HG02588 (cell line): ENCODE data around the gene NAPSA.

Experiments used
- ATAC-seq: cut with Tn5 transposase; IDR thresholded peaks from one replicate; pipeline ENCODE4 v1.9.1; 2021; ENCODE audit warnings: mild to moderate bottlenecking, moderate library complexity; ENCODE audit not compliant: unreplicated experiment

Gene NAPSA

DNA sequence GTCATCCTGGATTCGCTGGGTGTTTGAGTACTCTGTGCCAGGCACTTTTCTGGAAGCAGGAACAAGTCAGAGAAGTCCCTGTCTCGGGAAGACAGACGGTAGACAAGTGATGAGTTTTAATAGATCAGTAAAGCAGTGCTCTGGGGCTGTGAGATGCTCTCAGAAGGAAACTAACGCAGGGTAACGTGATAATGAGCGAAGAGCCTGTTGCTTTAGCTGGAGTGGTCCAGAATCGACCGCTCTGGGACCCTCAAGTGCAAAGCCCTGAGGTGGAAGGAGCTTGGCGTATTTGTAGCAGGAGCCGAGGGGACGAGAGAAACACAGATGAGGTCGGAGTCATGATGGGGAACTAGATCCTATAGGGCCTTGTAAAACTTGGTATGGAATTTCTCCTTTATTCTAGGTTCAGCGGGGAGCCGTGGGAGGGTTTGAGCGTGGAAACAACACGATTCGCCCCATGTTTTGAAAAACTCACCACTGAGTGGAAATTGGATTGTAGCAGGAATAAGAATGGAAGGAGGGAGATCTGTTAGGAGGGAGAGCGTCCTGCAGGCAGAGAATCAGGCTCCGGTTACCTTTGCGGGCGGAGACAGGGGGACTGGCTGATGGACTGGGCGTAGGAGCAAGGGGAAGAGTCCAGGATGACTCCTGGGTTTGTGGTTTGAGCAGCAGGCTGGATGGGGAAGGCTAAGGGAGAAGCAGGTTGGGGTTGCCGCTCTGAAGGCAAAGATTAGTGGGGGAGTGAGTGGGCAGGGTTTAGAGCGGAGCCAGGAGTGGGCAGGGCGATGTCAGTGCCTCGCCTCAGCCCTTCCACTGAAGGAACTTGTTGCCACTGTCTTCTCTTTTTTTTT lies 19.5 kb upstream of the NAPSA start:
- no peak for ATAC-seq

DNA sequence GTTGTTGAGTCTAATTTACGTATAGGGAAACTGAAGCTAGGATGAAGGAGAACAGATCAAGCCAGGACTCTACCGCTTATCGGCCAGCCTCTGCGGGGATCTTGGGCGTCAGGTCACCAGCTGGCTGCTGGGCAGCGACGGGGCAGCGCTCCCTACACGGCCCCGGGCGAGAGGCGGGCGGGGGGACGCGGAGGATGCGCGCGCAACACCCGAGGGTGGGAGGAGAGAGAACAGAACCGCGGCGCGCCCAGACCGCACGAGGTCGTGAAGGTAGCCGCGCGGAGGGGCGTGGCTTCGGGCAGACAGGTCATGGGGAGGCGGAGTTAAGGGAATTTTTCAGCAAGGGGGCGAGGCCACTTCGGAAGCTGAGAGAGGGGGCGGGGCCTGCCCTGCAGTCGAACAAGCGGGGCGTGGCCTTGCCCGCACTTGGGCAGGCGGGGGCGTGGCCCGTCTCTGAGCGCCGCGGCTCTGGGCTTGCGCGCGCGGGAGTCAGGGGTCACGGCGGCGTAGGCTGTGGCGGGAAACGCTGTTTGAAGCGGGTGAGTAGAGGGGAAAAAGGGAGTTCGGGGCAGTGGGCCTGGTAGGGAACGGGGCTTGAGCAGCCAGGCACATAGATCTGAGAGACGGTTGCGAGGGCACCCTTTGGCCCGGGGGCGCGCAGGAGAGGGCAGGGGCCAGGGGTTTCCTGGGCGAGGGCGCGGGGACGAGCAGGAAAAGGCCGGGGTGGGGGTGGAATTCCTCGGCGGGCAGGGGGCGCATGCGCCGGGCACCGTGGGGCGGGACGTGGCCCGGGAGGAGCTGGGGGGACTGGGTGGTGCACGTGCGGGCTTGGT lies 18.6 kb upstream of the NAPSA start, which contains the start of gene POLD1:
Gene POLD1, plus strand, starts transcription at position 496 of the 833 bp plus-strand sequence. CDS start 14,505 bp downstream, outside the sequence.
- ATAC-seq = peak; percentile 82

DNA sequence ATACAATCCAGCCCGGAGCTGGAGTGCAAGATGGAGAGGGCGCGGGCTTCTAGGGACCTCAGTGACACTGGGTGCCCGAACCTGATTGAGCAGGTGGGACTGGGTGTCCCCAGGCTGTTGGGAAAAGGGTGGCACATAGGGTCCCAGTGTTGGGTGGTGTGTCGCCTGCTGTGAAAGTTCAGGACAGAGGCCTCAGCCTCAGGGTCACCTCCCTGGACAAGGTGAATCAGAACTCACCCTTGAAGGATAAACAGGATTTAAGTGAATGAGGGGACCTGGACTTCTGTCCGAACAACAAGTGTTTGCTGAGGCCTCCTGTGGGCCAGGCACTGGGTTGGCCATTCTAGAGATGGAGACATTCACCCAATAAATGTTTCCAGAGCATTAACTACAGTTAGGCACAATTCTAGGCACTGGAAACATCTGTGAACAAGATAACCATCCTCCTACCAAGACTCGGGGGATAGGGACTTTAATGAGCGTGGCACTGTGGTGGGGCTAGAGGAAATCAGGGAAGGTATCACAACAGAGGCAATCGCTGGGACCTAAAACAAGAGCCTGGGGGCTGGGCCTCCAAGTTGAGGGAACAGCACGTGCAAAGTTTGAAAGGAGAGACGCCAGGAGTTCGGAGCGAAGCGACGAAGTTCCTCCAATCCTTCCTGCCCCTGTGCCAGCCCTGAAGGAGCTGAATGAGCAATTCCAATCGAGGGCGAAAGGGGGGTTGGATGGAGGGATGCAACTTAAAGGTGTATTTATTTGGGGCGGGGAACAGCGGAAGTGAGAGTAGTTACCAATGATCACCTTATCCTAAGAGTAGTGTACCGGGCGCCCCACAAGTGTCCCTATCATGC lies 17.8 kb upstream of the NAPSA start:
- no peak for ATAC-seq

DNA sequence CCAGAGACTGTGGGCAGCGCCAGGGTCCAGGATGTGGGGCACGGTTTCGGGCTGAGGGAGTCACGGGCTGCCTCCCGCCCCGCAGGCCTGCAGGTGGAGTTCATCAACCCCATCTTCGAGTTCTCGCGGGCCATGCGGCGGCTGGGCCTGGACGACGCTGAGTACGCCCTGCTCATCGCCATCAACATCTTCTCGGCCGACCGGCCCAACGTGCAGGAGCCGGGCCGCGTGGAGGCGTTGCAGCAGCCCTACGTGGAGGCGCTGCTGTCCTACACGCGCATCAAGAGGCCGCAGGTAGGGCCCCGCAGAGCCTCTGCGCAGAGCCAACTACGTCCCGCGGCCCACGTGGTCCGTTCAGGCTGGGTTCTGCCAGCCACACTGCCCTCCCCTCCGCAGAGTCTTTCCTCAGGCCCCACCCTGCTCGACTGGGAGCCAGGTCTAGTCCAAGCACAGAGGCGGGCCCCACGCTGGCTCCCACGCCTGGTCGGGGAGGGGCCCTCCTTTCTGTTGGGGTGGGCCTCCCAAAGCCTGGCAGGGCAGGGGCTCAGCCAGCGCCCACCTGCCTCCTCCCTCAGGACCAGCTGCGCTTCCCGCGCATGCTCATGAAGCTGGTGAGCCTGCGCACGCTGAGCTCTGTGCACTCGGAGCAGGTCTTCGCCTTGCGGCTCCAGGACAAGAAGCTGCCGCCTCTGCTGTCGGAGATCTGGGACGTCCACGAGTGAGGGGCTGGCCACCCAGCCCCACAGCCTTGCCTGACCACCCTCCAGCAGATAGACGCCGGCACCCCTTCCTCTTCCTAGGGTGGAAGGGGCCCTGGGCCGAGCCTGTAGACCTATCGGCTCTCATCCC lies 16.7 kb upstream of the NAPSA start:
- no peak for ATAC-seq

DNA sequence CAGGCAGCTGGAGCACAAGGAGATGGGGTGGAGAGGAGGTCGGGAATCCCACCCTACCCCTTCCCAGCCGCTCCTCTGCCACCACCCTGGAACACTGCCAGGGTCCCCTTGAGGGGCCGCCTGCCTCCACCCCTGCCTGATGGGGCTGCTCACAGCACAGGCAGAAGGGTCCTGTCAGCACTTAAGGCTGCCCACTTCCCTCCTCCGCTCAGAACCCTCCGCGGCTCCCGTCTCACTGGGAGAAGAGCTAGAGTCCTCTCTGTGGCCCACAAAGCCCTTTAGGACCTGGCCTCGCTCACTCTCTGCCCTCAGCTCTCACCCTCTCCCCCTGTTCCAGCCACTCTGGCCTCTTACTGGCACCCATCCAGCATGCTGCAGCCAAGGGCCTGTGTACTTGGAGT lies 15.3 kb upstream of the NAPSA start:
- ATAC-seq = no peak

DNA sequence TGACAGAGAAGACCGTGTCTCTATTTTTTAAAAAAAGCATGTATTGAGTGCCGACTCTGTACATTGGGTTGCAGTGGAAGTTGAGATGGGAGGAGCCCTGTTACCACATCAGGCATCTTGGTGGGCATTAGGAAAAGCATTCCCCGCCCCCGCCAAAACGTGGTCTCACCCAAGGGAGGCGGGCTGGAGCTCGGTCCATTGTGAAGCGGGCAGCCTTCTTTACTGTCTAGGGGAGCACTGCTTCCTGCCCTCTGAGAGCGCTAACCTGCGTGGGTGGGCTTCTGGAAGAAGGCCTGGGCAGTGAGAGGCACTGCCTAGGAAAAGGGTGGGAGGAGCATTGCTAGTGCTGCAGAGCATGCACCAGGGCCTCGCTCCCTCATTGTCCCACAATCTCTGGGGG lies 14.7 kb upstream of the NAPSA start:
- ATAC-seq = no peak

DNA sequence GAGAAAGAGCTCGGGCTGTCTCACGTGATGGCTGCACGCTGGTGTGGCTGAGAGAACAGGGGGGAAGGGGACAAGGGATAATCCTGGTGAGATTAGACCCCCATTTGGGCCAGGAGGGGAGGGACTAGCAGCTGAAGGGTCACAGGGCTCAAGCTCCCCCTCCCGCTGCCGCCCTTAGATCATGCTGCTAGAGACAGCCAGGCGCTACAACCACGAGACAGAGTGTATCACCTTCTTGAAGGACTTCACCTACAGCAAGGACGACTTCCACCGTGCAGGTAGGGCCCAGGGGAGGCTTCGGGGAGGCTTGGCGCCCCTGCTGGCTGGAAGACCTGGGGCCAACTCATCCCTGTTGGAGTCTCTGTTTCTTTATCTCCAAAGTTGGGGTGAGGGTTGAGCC lies 14.2 kb upstream of the NAPSA start:
- no peak for ATAC-seq

DNA sequence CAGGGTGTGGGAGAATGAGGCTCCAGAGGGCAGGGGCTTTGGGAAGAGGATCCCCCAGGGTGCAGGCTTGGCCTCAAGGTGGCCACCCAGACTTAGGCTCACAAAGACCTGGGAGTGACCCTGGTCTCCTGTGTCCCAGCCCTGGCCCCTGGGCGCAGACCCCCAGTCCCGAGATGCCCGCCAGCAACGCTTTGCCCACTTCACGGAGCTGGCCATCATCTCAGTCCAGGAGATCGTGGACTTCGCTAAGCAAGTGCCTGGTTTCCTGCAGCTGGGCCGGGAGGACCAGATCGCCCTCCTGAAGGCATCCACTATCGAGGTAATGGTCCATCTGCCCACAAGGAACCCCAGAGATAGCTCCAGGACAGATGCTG lies 13.4 kb upstream of the NAPSA start:
- no peak for ATAC-seq

DNA sequence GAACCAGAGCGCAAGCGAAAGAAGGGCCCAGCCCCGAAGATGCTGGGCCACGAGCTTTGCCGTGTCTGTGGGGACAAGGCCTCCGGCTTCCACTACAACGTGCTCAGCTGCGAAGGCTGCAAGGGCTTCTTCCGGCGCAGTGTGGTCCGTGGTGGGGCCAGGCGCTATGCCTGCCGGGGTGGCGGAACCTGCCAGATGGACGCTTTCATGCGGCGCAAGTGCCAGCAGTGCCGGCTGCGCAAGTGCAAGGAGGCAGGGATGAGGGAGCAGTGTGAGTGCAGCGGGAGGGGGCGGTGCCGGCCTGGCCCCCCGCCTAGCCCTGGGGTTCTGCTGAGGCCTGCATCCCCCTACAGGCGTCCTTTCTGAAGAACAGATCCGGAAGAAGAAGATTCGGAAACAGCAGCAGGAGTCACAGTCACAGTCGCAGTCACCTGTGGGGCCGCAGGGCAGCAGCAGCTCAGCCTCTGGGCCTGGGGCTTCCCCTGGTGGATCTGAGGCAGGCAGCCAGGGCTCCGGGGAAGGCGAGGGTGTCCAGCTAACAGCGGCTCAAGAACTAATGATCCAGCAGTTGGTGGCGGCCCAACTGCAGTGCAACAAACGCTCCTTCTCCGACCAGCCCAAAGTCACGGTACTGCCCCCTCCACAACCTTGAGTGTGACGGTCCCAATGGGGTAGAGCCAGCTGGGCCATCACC lies 12.9 kb upstream of the NAPSA start:
- no peak for ATAC-seq

DNA sequence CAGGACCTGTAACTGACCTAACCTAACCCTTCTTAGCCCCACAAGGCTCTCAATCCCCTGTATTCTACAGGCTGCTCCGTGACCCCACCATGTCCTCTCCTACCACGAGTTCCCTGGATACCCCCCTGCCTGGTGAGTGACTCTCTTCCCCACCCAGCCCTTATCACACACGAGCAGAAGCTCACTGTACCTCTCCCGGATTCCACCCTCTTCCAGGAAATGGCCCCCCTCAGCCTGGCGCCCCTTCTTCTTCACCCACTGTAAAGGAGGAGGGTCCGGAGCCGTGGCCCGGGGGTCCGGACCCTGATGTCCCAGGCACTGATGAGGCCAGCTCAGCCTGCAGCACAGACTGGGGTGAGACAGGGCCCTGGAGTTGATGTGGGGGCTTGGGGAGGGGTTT lies 12.1 kb upstream of the NAPSA start:
- ATAC-seq = no peak

DNA sequence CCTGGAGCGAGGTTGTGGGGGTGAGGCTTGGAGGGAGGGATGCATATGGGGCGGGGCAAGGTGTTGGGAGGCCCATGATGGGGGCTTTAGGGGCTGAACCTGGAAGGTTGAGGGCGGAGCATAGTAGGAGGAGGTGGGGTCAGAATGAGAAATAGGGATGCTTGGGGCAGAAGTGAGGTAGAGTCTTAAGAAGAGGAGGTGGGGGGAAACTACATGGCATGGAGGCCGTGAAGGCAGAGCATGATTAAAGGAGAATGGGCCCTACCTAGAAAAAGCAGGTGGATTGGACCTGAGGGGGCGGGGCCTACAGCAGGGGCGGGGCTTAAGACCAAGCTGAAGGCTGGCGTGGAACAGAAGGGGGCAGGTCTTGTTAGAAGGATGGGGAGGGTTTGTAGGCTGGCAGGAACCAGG lies 11.6 kb upstream of the NAPSA start:
- ATAC-seq = no peak

DNA sequence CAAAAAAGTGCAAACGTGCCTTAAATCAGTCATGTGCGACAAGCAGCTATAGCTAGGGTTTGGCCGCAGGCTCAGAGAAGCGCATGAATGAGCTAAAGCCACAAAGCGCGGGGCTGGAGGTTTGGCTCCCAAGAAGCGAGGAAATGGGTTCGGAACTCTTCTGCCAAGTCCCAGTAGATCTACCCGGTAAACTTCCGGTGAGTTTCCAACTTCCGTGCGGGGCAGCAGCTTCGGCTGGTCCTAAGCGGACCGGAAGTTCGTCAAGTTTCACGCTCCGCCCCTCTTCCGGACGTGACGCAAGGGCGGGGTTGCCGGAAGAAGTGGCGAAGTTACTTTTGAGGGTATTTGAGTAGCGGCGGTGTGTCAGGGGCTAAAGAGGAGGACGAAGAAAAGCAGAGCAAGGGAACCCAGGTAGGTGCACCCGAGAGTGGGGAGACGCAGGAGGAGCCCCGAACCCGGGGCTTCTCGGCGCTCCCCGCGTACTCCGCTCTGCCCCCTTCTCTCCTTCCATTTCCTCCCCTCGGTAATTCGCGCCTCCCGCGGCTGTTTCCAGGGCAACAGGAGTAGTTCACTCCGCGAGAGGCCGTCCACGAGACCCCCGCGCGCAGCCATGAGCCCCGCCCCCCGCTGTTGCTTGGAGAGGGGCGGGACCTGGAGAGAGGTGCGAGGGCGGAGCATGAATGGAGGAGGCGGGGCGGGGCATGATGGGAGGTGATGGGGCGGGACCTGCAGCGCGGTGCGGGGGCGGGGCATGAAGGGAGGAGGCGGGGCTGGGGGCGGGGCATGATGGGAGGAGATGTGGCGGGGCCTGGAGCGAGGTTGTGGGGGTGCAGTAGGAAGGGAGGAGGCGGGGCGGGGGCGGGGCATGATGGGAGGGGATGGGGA lies 11.0 kb upstream of the NAPSA start, which contains the start of gene NR1H2:
Gene NR1H2, plus strand, starts transcription at position 292 of the 885 bp plus-strand sequence. CDS start 1,149 bp downstream, outside the sequence.
- ATAC-seq = peak; percentile 75

DNA sequence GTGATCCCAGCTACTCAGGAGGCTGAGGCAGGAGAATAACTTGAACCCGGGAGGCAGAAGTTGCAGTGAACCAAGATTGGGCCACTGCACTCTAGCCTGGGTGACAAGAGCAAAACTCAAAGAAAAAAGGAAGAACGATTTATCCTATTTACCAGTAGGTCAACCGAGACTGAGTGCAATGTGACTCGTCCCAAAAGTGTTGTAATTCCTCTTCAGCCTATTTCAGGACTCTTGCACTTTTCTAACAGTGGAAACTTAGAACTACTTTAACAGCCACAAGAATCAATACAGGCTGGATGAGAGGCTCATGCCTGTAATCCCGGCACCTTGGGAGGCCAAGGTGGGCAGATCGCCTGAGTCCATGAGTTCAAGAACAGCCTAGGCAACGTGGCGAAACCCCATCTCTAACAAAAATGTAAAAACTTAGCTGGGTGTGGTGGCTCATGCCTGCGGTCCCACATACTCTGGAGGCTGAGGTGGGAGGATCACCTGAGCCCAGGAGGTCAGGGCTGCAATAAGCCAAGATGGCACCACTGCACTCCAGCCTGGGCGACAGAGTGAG lies 6.6 kb upstream of the NAPSA start:
- no peak for ATAC-seq

DNA sequence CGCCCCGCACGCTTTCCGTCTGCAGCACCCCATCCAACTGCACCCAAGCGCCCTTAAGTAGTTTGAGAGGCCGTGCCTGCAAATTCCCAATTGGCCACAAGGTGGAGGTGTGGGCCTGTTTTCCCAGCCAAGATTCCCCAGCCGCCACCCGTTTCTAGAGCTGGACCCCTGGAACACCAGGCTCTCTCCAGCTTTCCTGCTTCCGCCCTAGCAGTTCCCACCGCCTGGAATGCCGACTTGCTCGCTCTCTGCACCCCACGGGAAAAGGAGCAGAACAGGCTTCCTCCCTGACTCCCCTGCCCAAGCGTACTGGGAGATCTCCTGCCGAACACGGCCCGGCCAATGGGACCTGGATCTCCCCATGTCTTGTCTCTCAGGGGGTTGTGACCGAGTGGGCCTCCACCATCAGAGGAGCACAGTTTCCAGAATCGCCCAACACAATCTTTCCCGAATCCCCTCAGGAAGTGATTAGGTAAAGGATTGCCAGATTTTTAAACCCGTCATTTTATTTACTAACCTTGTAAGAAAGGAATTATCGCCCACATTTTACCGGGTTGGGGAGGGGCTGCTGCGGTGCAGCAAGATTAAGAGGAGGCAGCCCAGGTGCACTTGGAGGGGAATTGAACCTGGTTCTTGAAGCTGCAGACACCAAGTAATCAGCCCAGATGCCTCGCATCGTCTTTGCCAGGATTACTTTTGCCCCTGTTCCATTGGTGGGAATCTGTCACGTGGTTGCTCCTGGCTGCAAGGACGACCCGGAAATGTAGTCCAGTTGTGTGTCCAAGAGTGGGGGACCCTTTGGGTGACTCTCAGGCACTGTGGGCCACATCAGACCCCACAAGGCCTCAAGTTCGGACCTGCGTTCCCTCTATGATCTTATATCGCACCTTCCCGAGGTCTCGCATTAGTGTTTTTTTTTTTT lies 3.5 kb upstream of the NAPSA start:
- no peak for ATAC-seq

DNA sequence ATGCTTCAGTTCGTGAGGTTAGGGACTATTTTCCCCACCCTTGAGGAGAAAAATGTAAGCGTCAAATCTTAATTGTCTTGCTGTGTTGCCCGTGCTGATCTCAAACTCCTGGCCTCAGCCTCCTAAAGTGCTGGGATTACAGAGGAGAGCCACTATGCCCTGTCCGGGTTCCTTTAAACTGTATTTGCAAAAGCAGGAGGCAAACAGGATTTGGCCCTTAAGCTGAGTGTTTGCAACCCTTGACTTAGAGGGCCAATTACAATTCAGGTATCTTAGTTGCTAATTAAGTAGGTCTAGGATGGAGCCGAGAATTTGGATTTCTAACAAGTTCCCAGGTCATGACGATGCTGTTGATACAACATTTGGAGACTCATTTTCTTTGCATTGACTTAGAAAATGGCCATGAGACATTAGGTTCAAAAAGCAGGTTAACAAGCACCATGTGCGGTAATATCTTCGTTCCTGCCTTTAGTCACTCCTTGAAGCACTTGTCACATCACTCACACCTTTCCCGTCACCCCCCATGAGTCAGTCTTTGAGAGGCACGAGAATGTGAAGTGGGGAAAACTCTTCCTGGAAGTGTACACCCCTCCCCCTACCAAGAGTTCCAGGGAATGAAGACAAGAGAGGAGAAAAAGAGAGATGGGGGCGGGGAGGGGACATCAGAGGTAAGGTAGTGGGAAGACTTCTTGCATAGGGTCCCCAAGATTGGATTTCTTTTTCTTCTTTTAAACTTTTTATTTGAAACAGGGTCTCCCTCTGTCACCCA lies 2.6 kb downstream of the NAPSA start:
- no peak for ATAC-seq

DNA sequence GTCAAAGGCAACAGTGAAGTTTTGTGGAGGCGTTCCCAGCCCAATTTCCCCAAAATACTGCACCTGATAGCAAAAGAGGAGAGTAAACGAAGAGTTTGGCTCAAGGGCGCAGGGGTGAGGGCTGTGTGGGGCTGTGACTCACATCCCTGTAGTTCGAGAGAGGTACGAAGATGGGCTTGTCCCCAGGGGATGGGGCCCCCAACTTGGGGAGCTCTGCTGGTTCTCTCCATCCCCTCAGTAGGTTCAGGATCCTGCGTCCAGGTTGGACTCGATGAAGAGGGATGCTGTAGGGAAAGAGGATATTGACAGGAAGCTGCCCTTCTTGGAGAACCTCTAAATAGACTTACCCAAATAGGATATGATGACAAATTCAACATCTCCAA lies 3.4 kb downstream of the NAPSA start:
- ATAC-seq = no peak
